ENCODE measurements around the gene SPDEF. TPM values are rescaled to one million over a fixed set of nuclear protein-coding genes. Genes with fewer than 3 reads are reported as not detected.

SPDEF gene
- total RNA-seq, 1 donor = not detected

GRCh38 chr6:34549026-34549803 lies 6.9 kb downstream of the SPDEF start:
- Histone ChIP-seq H3K4me3 (ENCODE audit: insufficient read depth, low read length) (no peak overlapping the region), H2AFZ (ENCODE audit: low read length) (no peak overlapping the region), H3K27me3 (ENCODE audit: insufficient read depth, low read length) (no peaks in the 10 kb centered on the region), H4K20me1 (ENCODE audit: insufficient read depth, low read length) (no peaks in the 10 kb centered on the region), H3K4me2 (ENCODE audit: insufficient read depth, low read length) (no peak overlapping the region), H3K9me3 (ENCODE audit: low read depth, low read length) (no peaks in the 10 kb centered on the region), H3K27ac (ENCODE audit: low read depth, low read length) (no peak overlapping the region), H3K36me3 (ENCODE audit: insufficient read depth, low read length) (no peaks in the 10 kb centered on the region), H3K79me2 (ENCODE audit: insufficient read depth, low read length) (no peaks in the 10 kb centered on the region), H3K4me1 (ENCODE audit: insufficient read depth, low read length) (no peaks in the 10 kb centered on the region)
- TF ChIP-seq CTCF (IDR thresholded peaks at IDR 0.05; ENCODE audit: extremely low read depth, low read depth, low read length) = no peak
- DNase-seq (ENCODE audit: insufficient read length, low spot score, missing footprints) = no peak

- no peak for DNase-seq (ENCODE audit: insufficient read length, low spot score, missing footprints)
- H3K36me3 ChIP-seq (ENCODE audit: insufficient read depth, low read length) = no peaks in the 10 kb centered on the region
- no peak for TF ChIP-seq CTCF (IDR thresholded peaks at IDR 0.05; ENCODE audit: extremely low read depth, low read depth, low read length)
- H4K20me1 ChIP-seq (ENCODE audit: insufficient read depth, low read length) = no peaks in the 10 kb centered on the region
- H3K79me2 ChIP-seq (ENCODE audit: insufficient read depth, low read length) = no peaks in the 10 kb centered on the region
- H3K4me1 ChIP-seq (ENCODE audit: insufficient read depth, low read length) = peaks cover 9% of the 10 kb centered on the region
- no peak overlapping the region for H3K4me3 ChIP-seq (ENCODE audit: insufficient read depth, low read length)
- H3K4me2 ChIP-seq (ENCODE audit: insufficient read depth, low read length) = no peak overlapping the region
- no peaks in the 10 kb centered on the region for H3K27me3 ChIP-seq (ENCODE audit: insufficient read depth, low read length)
- H3K27ac ChIP-seq (ENCODE audit: low read depth, low read length) = no peak overlapping the region
- H3K9me3 ChIP-seq (ENCODE audit: low read depth, low read length) = no peaks in the 10 kb centered on the region
- H2AFZ ChIP-seq (ENCODE audit: low read length) = no peak overlapping the region
These were observed 8.2 kb downstream of the SPDEF start for GRCh38 chr6:34547701-34548644.

- no peak overlapping the region for H3K27ac ChIP-seq (ENCODE audit: low read depth, low read length)
- no peak for TF ChIP-seq CTCF (IDR thresholded peaks at IDR 0.05; ENCODE audit: extremely low read depth, low read depth, low read length)
- no peak overlapping the region for H2AFZ ChIP-seq (ENCODE audit: low read length)
- no peaks in the 10 kb centered on the region for H3K79me2 ChIP-seq (ENCODE audit: insufficient read depth, low read length)
- H3K27me3 ChIP-seq (ENCODE audit: insufficient read depth, low read length) = no peaks in the 10 kb centered on the region
- peaks cover 9% of the 10 kb centered on the region for H3K4me1 ChIP-seq (ENCODE audit: insufficient read depth, low read length)
- H3K4me2 ChIP-seq (ENCODE audit: insufficient read depth, low read length) = no peak overlapping the region
- H3K4me3 ChIP-seq (ENCODE audit: insufficient read depth, low read length) = no peak overlapping the region
- H4K20me1 ChIP-seq (ENCODE audit: insufficient read depth, low read length) = no peaks in the 10 kb centered on the region
- no peaks in the 10 kb centered on the region for H3K36me3 ChIP-seq (ENCODE audit: insufficient read depth, low read length)
- no peaks in the 10 kb centered on the region for H3K9me3 ChIP-seq (ENCODE audit: low read depth, low read length)
- DNase-seq (ENCODE audit: insufficient read length, low spot score, missing footprints) = no peak
These were observed 9.4 kb downstream of the SPDEF start for GRCh38 chr6:34546551-34547321.

All from osteoblast (primary cell).